SK-N-MC (cell line): ENCODE results near the gene RPL18.

Source experiments
- EZH2 ChIP-seq: fragments of 200-600 bp; sonication (generic); IDR thresholded peaks from one replicate; pipeline ENCODE4 v1.6.1; 2017; ENCODE audit warnings: antibody characterized with exemption
- POLR2AphosphoS5 ChIP-seq: IDR thresholded peaks from 2 replicates; pipeline ENCODE4 v1.6.1; 2012; ENCODE audit warnings: mild to moderate bottlenecking, low read depth, low read length, borderline replicate concordance

DNA sequence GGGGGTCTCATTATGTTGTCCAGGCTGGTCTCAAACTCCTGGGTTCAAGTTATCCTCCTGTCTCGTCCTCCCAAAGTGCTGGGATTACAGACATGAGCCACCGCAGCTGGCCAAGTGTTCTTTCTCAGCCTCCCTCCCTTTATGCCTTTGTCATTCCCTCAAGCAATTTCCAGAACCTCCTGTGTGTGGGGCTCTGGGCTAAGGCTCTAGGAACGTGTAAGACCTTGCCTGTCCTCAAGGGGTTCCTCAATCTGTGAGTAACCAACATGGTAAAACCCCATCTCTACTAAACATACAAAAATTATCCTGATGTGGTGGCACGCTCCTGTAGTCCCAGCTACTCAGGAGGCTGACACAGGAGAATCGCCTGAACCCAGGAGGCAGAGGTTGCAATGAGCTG lies 28.0 kb downstream of the RPL18 start:
- TF ChIP-seq POLR2AphosphoS5 (no peak), EZH2 (no peak)
